ENCODE measurements around the gene TNFRSF18. TPM values are rescaled to one million over a fixed set of nuclear protein-coding genes. Genes with fewer than 3 reads are reported as not detected.

TNFRSF18 gene
- total and polyA plus RNA-seq, 4 donors: 0.17 to 0.24 (median 0.19) TPM; not detected in 1

- H3K9ac ChIP-seq (ENCODE audit: low read depth in 1 of 2, low read length in 2 of 2): no peak overlapping the region
- no peak for DNase-seq (ENCODE audit: low spot score)
- no peaks in the 10 kb centered on the region for H3K9me3 ChIP-seq (ENCODE audit: control insufficient read depth in 4 of 4, low read length in 3 of 4)
- peaks cover 19 to 62% (median 35%) of the 10 kb centered on the region in 4 donors for H3K36me3 ChIP-seq (ENCODE audit: control insufficient read depth in 4 of 4, insufficient read depth in 3 of 4, low read depth in 1 of 4, low read length in 3 of 4)
- 87% methylated on average over 34 of the region's 34 CpGs for WGBS
- H3K4me1 ChIP-seq (ENCODE audit: control insufficient read depth in 4 of 4, insufficient read depth in 4 of 4, low read length in 3 of 4): peaks cover 6 to 11% (median 8%) of the 10 kb centered on the region in 4 donors
- TF ChIP-seq FOXA1 (IDR thresholded peaks at IDR 0.05) (no peak), NR2F2 (IDR thresholded peaks at IDR 0.05) (no peak), TAF1 (conservative IDR thresholded peaks at IDR 0.05) (no peak), CTCF (IDR thresholded peaks at IDR 0.05; ENCODE audit: low read depth, low read length, missing input control) (no peak), ATF3 (IDR thresholded peaks at IDR 0.05) (no peak), JUND (IDR thresholded peaks at IDR 0.05) (no peak), HNF4A (conservative IDR thresholded peaks at IDR 0.05) (no peak), REST (IDR thresholded peaks at IDR 0.05) (no peak), GABPA (IDR thresholded peaks at IDR 0.05 in 1 of 2, conservative IDR thresholded peaks at IDR 0.05 in 1 of 2) (no peak), HNF4G (IDR thresholded peaks at IDR 0.05) (no peak)
- no peak overlapping the region for H3K27ac ChIP-seq (ENCODE audit: low read depth in 1 of 2, low read length in 2 of 2)
- no peak overlapping the region for H3K4me3 ChIP-seq (ENCODE audit: low read depth in 1 of 3, low read length in 3 of 3)
- H3K27me3 ChIP-seq (ENCODE audit: control insufficient read depth in 4 of 4, insufficient read depth in 4 of 4, low read length in 3 of 4): no peaks in the 10 kb centered on the region
These were observed 18.9 kb upstream of the TNFRSF18 start for GRCh38 chr1:1225238-1225845.

- DNase-seq (ENCODE audit: low spot score): no peak
- H3K9me3 ChIP-seq (ENCODE audit: control insufficient read depth in 4 of 4, low read length in 3 of 4): no peaks in the 10 kb centered on the region
- H3K27me3 ChIP-seq (ENCODE audit: control insufficient read depth in 4 of 4, insufficient read depth in 4 of 4, low read length in 3 of 4): no peaks in the 10 kb centered on the region
- WGBS: 96% methylated on average over 21 of the region's 21 CpGs
- H3K4me1 ChIP-seq (ENCODE audit: control insufficient read depth in 4 of 4, insufficient read depth in 4 of 4, low read length in 3 of 4): no peaks in the 10 kb centered on the region
- H3K4me3 ChIP-seq (ENCODE audit: low read depth in 1 of 3, low read length in 3 of 3): no peak overlapping the region
- no peak overlapping the region for H3K9ac ChIP-seq (ENCODE audit: low read depth in 1 of 2, low read length in 2 of 2)
- peaks cover 19 to 69% (median 36%) of the 10 kb centered on the region in 4 donors for H3K36me3 ChIP-seq (ENCODE audit: control insufficient read depth in 4 of 4, insufficient read depth in 3 of 4, low read depth in 1 of 4, low read length in 3 of 4)
- no peak overlapping the region for H3K27ac ChIP-seq (ENCODE audit: low read depth in 1 of 2, low read length in 2 of 2)
- TF ChIP-seq HNF4A (conservative IDR thresholded peaks at IDR 0.05): no peak
- TF ChIP-seq EGR1 (IDR thresholded peaks at IDR 0.05; ENCODE audit: low read depth in 2 of 2): no peak
- TF ChIP-seq REST (IDR thresholded peaks at IDR 0.05): no peak
- no peak for TF ChIP-seq HNF4G (IDR thresholded peaks at IDR 0.05)
- no peak for TF ChIP-seq ATF3 (IDR thresholded peaks at IDR 0.05)
- TF ChIP-seq ZBTB33 (IDR thresholded peaks at IDR 0.05): no peak
- TF ChIP-seq JUND (IDR thresholded peaks at IDR 0.05): no peak
- TF ChIP-seq MAX (IDR thresholded peaks at IDR 0.05): no peak
- TF ChIP-seq FOXA1 (IDR thresholded peaks at IDR 0.05): no peak
- no peak for TF ChIP-seq GABPA (IDR thresholded peaks at IDR 0.05 in 1 of 2, conservative IDR thresholded peaks at IDR 0.05 in 1 of 2)
- TF ChIP-seq CTCF (IDR thresholded peaks at IDR 0.05; ENCODE audit: low read depth, low read length, missing input control): no peak
- TF ChIP-seq SP1 (IDR thresholded peaks at IDR 0.05): no peak
- TF ChIP-seq YY1 (IDR thresholded peaks at IDR 0.05): no peak
- no peak for TF ChIP-seq NR2F2 (IDR thresholded peaks at IDR 0.05)
- no peak for TF ChIP-seq RXRA (IDR thresholded peaks at IDR 0.05)
These were observed 17.5 kb upstream of the TNFRSF18 start for GRCh38 chr1:1223891-1224290.
